GM23338 (cell line): ENCODE data around the gene CTRB1. TPM values are rescaled to one million over a fixed set of nuclear protein-coding genes. Genes with fewer than 3 reads are reported as not detected.

Source experiments
- ATAC-seq: fragments of 200-7000 bp; cut with Tn5 transposase; 3 replicates; pipeline ENCODE4 v1.9.1; 2020
- DNase-seq: peaks from one replicate; pipeline ENCODE4 v3.0.0-alpha.2; 2015; ENCODE audit warnings: low spot score
- H2AFZ ChIP-seq: fragments of 200-600 bp; sonication (generic); 2 replicates; pipeline ENCODE4 v1.8.0; 2016; ENCODE audit warnings: antibody characterized with exemption, mild to moderate bottlenecking, moderate library complexity
- H3F3A ChIP-seq: fragments of 200-600 bp; sonication (generic); replicated peaks from 2 replicates; pipeline ENCODE4 v1.8.0; 2017; ENCODE audit warnings: antibody characterized with exemption, mixed run types, low read depth
- H3K27ac ChIP-seq: fragments of 200-600 bp; sonication (generic); 2 replicates; pipeline ENCODE4 v1.6.1; 2016; ENCODE audit warnings: low read depth
- H3K27me3 ChIP-seq: fragments of 200-600 bp; sonication (generic); 2 replicates; pipeline ENCODE4 v1.8.0; 2016; ENCODE audit warnings: mild to moderate bottlenecking, mixed run types, moderate library complexity; ENCODE audit not compliant: insufficient read depth
- H3K36me3 ChIP-seq: fragments of 200-600 bp; sonication (generic); 2 replicates; pipeline ENCODE4 v1.8.0; 2016; ENCODE audit warnings: mild to moderate bottlenecking; ENCODE audit not compliant: insufficient read depth
- H3K4me1 ChIP-seq: fragments of 200-600 bp; sonication (generic); 2 replicates; pipeline ENCODE4 v1.8.0; 2016; ENCODE audit warnings: mild to moderate bottlenecking, moderate library complexity; ENCODE audit not compliant: insufficient read depth
- H3K4me2 ChIP-seq: fragments of 200-600 bp; sonication (generic); 2 replicates; pipeline ENCODE4 v1.7.1; 2017; ENCODE audit warnings: mixed run types
- H3K4me3 ChIP-seq: fragments of 200-600 bp; sonication (generic); 2 replicates; pipeline ENCODE4 v1.6.1; 2016; ENCODE audit warnings: mixed run types
- H3K79me2 ChIP-seq: fragments of 200-600 bp; sonication (generic); replicated peaks from 2 replicates; pipeline ENCODE4 v1.8.0; 2017; ENCODE audit warnings: mild to moderate bottlenecking; ENCODE audit not compliant: insufficient read depth
- H3K9me2 ChIP-seq: fragments of 200-600 bp; sonication (generic); 2 replicates; pipeline ENCODE4 v1.8.0; 2017; ENCODE audit not compliant: insufficient read depth
- H4K20me1 ChIP-seq: fragments of 200-600 bp; sonication (generic); replicated peaks from 2 replicates; pipeline ENCODE4 v1.8.0; 2017; ENCODE audit warnings: mild to moderate bottlenecking; ENCODE audit not compliant: insufficient read depth
- H3K27ac Mint-ChIP-seq: 2 replicates; pipeline ENCODE4 v1.8.0; 2020; ENCODE audit warnings: inconsistent platforms, mild to moderate bottlenecking, moderate library complexity, mixed read lengths
- H3K27me3 Mint-ChIP-seq: 3 replicates; pipeline ENCODE4 v1.8.0; 2022; ENCODE audit warnings: low read depth, mild to moderate bottlenecking, moderate library complexity, mixed read lengths, inconsistent platforms; ENCODE audit not compliant: insufficient read depth, poor library complexity
- H3K36me3 Mint-ChIP-seq: 3 replicates; pipeline ENCODE4 v1.8.0; 2021; ENCODE audit warnings: low read depth, mild to moderate bottlenecking, inconsistent platforms, moderate library complexity, mixed read lengths
- H3K4me1 Mint-ChIP-seq: 3 replicates; pipeline ENCODE4 v1.8.0; 2020; ENCODE audit warnings: mild to moderate bottlenecking, inconsistent platforms, mixed read lengths
- H3K4me3 Mint-ChIP-seq: 3 replicates; pipeline ENCODE4 v1.8.0; 2021; ENCODE audit warnings: moderate library complexity, mild to moderate bottlenecking, inconsistent platforms, mixed read lengths
- H3K9me3 Mint-ChIP-seq: 3 replicates; pipeline ENCODE4 v1.8.0; 2020; ENCODE audit warnings: moderate library complexity, mild to moderate bottlenecking, inconsistent platforms, mixed read lengths
- CREB1 ChIP-seq: fragments of 250-450 bp; sonication (Bioruptor Pico); IDR thresholded peaks from 2 replicates; pipeline ENCODE4 v1.5.0; 2020; ENCODE audit warnings: low read depth, mild to moderate bottlenecking, moderate library complexity
- CTCF ChIP-seq, 2 experiments: fragments of 200-600 bp in 1 of 2; sonication (generic) in 1 of 2; conservative IDR thresholded peaks; 2 replicates each; pipeline versions ENCODE4 v1.5.1 to v1.6.1; 2016 to 2017; ENCODE audit warnings: antibody characterized with exemption in 2 of 2, low read depth in 2 of 2, mild to moderate bottlenecking in 2 of 2, moderate library complexity in 1 of 2
- EZH2 ChIP-seq: fragments of 200-600 bp; sonication (generic); IDR thresholded peaks from one replicate; pipeline ENCODE4 v1.8.0; 2017; ENCODE audit warnings: antibody characterized with exemption, mild to moderate bottlenecking, low read depth; ENCODE audit not compliant: unreplicated experiment
- EZH2phosphoT487 ChIP-seq: fragments of 200-600 bp; sonication (generic); IDR thresholded peaks from one replicate; pipeline ENCODE4 v1.8.1; 2018; ENCODE audit warnings: antibody characterized with exemption; ENCODE audit not compliant: unreplicated experiment
- NANOG ChIP-seq: IDR thresholded peaks from 2 replicates; pipeline ENCODE4 v1.6.1; 2016; ENCODE audit warnings: antibody characterized with exemption, borderline replicate concordance
- REST ChIP-seq: IDR thresholded peaks from one replicate; pipeline ENCODE4 v1.6.1; 2018; ENCODE audit warnings: antibody characterized with exemption; ENCODE audit not compliant: unreplicated experiment
- STAT1 ChIP-seq: IDR thresholded peaks from one replicate; pipeline ENCODE4 v1.6.1; 2016; ENCODE audit warnings: antibody characterized with exemption; ENCODE audit not compliant: unreplicated experiment
- ZNF114 ChIP-seq: fragments of 250-450 bp; sonication (Bioruptor Pico); IDR thresholded peaks from 2 replicates; pipeline ENCODE4 v1.5.0; 2020; ENCODE audit warnings: mild to moderate bottlenecking, moderate library complexity
- polyA plus RNA-seq: library from polyadenylated mRNA; unstranded; fragments of >200 nt; fragmentation: Nextera tagmentation; extraction: Ambion mirVana; gene quantifications from 2 replicates; pipeline ENCODE4 v1.2.1, GENCODE V29; 2016
- total RNA-seq: library from RNA; depleted of rRNA; stranded (reverse); fragments of >200 nt; shearing (Covaris generic); gene quantifications from 2 replicates; pipeline ENCODE4 v1.2.3, GENCODE V29; 2014
- TF ChIP-seq, protein P1 (sequence below): IDR thresholded peaks from 2 replicates; pipeline ENCODE4 v1.6.1; 2016; ENCODE audit warnings: antibody characterized with exemption

Gene CTRB1
- total and polyA plus RNA-seq, 2 experiments from 2014 or later: not detected

- peaks cover 78% of the 10 kb centered on the region for H3K79me2 ChIP-seq
- no peak for TF ChIP-seq EZH2phosphoT487
- TF ChIP-seq EZH2: no peak
- no peak overlapping the region for H2AFZ ChIP-seq
- H3K4me2 ChIP-seq: no peak overlapping the region
- no peaks in the 10 kb centered on the region for H3K36me3 ChIP-seq
- H3K27me3 ChIP-seq: no peaks in the 10 kb centered on the region
- H3K4me1 ChIP-seq: peaks cover 19% of the 10 kb centered on the region
- DNase-seq (no peak), ATAC-seq (no peak)
- no peak overlapping the region for H3K4me3 Mint-ChIP-seq
- H3K4me3 ChIP-seq: no peak overlapping the region
- H3K9me3 Mint-ChIP-seq: no peaks in the 10 kb centered on the region; the same call in 1 of the 3 replicates
- H3K27me3 Mint-ChIP-seq: peaks cover 22% of the 10 kb centered on the region
- H4K20me1 ChIP-seq: peaks cover 22% of the 10 kb centered on the region
- H3K4me1 Mint-ChIP-seq: peaks cover 48% of the 10 kb centered on the region
- no peak overlapping the region for H3K27ac Mint-ChIP-seq
- H3F3A ChIP-seq: 0 out of 2 replicates have a peak, but pooled peaks cover 11% of the 10 kb centered on the region
- no peaks in the 10 kb centered on the region for H3K9me2 ChIP-seq
- H3K36me3 Mint-ChIP-seq: peaks cover 42% of the 10 kb centered on the region
- H3K27ac ChIP-seq: no peak overlapping the region
These were observed 22.6 kb downstream of the CTRB1 start for GRCh38 chr16:75241412-75241811.

GRCh38 chr16:75241955-75242354, 23.2 kb downstream of the CTRB1 start:
- H3K4me1 ChIP-seq: peaks cover 24% of the 10 kb centered on the region
- H4K20me1 ChIP-seq: peaks cover 23% of the 10 kb centered on the region
- no peak overlapping the region for H2AFZ ChIP-seq
- Mint-ChIP-seq H3K4me3 (no peak overlapping the region), H3K27me3 (peaks cover 26% of the 10 kb centered on the region), H3K9me3 (no peaks in the 10 kb centered on the region; the same call in 1 of the 3 replicates), H3K27ac (no peak overlapping the region), H3K4me1 (peaks cover 53% of the 10 kb centered on the region), H3K36me3 (peaks cover 39% of the 10 kb centered on the region)
- no peaks in the 10 kb centered on the region for H3K36me3 ChIP-seq
- no peak for DNase-seq
- H3K9me2 ChIP-seq: no peaks in the 10 kb centered on the region
- H3K4me2 ChIP-seq: no peak overlapping the region
- no peak for ATAC-seq
- no peaks in the 10 kb centered on the region for H3K27me3 ChIP-seq
- no peak overlapping the region for H3K27ac ChIP-seq
- 0 out of 2 replicates have a peak, but pooled peaks cover 11% of the 10 kb centered on the region for H3F3A ChIP-seq
- no peak overlapping the region for H3K4me3 ChIP-seq
- peaks cover 79% of the 10 kb centered on the region for H3K79me2 ChIP-seq
- no peak for TF ChIP-seq CREB1 (CRISPR knock-in tag)
- no peak for TF ChIP-seq STAT1
- no peak for TF ChIP-seq EZH2phosphoT487
- no peak for TF ChIP-seq NANOG
- TF ChIP-seq ZNF114: no peak
- TF ChIP-seq, protein P1, sequence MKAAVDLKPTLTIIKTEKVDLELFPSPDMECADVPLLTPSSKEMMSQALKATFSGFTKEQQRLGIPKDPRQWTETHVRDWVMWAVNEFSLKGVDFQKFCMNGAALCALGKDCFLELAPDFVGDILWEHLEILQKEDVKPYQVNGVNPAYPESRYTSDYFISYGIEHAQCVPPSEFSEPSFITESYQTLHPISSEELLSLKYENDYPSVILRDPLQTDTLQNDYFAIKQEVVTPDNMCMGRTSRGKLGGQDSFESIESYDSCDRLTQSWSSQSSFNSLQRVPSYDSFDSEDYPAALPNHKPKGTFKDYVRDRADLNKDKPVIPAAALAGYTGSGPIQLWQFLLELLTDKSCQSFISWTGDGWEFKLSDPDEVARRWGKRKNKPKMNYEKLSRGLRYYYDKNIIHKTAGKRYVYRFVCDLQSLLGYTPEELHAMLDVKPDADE: no peak
- TF ChIP-seq CTCF (conservative IDR thresholded peaks at IDR 0.05; ENCODE audit: low read depth in 2 of 2): no peak
- TF ChIP-seq EZH2: no peak
- no peak for TF ChIP-seq REST
